Cardiac fibroblast (primary cell): ENCODE measurements around the gene TEX2.

Experiments
- DNase-seq, 2 donors: peaks; one replicate each; pipeline versions ENCODE4 v3.0.0 to v3.0.0-alpha.2; 2010; ENCODE audit warnings: low read depth in 2 of 2
- H3K4me3 ChIP-seq, 2 donors: replicated peaks in 1 of 2; 1 replicate in 1 of 2; 2 replicates in 1 of 2; pipeline ENCODE4 v1.5.1; 2011; ENCODE audit warnings: low read depth in 2 of 2, low read length in 2 of 2, mild to moderate bottlenecking in 2 of 2, moderate library complexity in 1 of 2
- CTCF ChIP-seq: IDR thresholded peaks from one replicate; pipeline ENCODE4 v1.5.1; 2011; ENCODE audit warnings: low read depth, mild to moderate bottlenecking, low read length, inconsistent platforms

TEX2 gene

GRCh38 chr17:64252831-64253230, 10.2 kb downstream of the TEX2 start:
- no peak for DNase-seq
- no peak overlapping the region for H3K4me3 ChIP-seq
- TF ChIP-seq CTCF, result no peak

- no peak for DNase-seq
- no peak overlapping the region for H3K4me3 ChIP-seq
- TF ChIP-seq CTCF, result no peak
Observed at GRCh38 chr17:64250233-64250835, 12.7 kb downstream of the TEX2 start.

GRCh38 chr17:64247836-64248235, 15.2 kb downstream of the TEX2 start:
- no peak for DNase-seq
- TF ChIP-seq CTCF, result no peak
- H3K4me3 ChIP-seq, result no peak overlapping the region

- TF ChIP-seq CTCF, result no peak
- peak in 1 of 2 donors; percentile 33 for DNase-seq
Observed at GRCh38 chr17:64245218-64246145, 17.6 kb downstream of the TEX2 start.

GRCh38 chr17:64244165-64244564, 18.9 kb downstream of the TEX2 start:
- no peak overlapping the region for H3K4me3 ChIP-seq
- no peak for TF ChIP-seq CTCF
- peak in 1 of 2 donors; percentile 64 for DNase-seq

More at GRCh38 chr17:64245218-64246145, 17.6 kb downstream of the TEX2 start:
- H3K4me3 ChIP-seq, result no peak overlapping the region

- no peak for DNase-seq
Observed at GRCh38 chr17:64243340-64243739, 19.7 kb downstream of the TEX2 start.

More at GRCh38 chr17:64243340-64243739, 19.7 kb downstream of the TEX2 start:
- H3K4me3 ChIP-seq, result no peak overlapping the region
- no peak for TF ChIP-seq CTCF
